ENCODE data around the gene NEK6.

- TF ChIP-seq CTCF (IDR thresholded peaks at IDR 0.05; ENCODE audit: low read depth, low read length) (no peak), MAX (IDR thresholded peaks at IDR 0.05; ENCODE audit: low read depth, low read length) (no peak), POLR2A (IDR thresholded peaks at IDR 0.05; ENCODE audit: extremely low read depth, insufficient read length) (no peak)
Observed at GRCh38 chr9:124269556-124269955, 11.8 kb downstream of the NEK6 start.

Data from NB4 (cell line).